AG09319 (cell line): ENCODE measurements around the gene DLG5.

Experiments
- DNase-seq: peaks from one replicate; pipeline ENCODE4 v3.0.0-alpha.2; 2010; ENCODE audit warnings: low read depth; ENCODE audit errors: extremely low read depth
- CTCF ChIP-seq: IDR thresholded peaks from 2 replicates; pipeline ENCODE4 v1.5.1; 2011; ENCODE audit warnings: low read depth, mild to moderate bottlenecking, inconsistent platforms, low read length, moderate library complexity

DLG5 gene

GRCh38 chr10:77926566-77927401 lies at the start of gene DLG5:
Gene DLG5 (minus strand): TSS chr10:77926755. CDS start chr10:77926520, 235 bp downstream.
- no peak for TF ChIP-seq CTCF
- no peak for DNase-seq

GRCh38 chr10:77975086-77975666 lies 48.6 kb upstream of the DLG5 start:
- no peak for DNase-seq
- TF ChIP-seq CTCF = no peak

GRCh38 chr10:77974396-77975074 lies 48.0 kb upstream of the DLG5 start:
- peak; percentile 44 for TF ChIP-seq CTCF
- DNase-seq = no peak

GRCh38 chr10:77973276-77973675 lies 46.7 kb upstream of the DLG5 start:
- DNase-seq = no peak
- TF ChIP-seq CTCF = no peak

- DNase-seq = no peak
- TF ChIP-seq CTCF = no peak
Observed at GRCh38 chr10:77972148-77972547, 45.6 kb upstream of the DLG5 start.

- TF ChIP-seq CTCF = no peak
- DNase-seq = no peak
Observed at GRCh38 chr10:77971804-77972144, 45.2 kb upstream of the DLG5 start.
